ENCODE measurements around the gene OLIG2.

GRCh38 chr21:32993894-32994293 is 31.8 kb upstream of the OLIG2 start:
- TF ChIP-seq CTCF (conservative IDR thresholded peaks at IDR 0.05; ENCODE audit: low read depth, low read length) (no peak), MAFK (IDR thresholded peaks at IDR 0.05; ENCODE audit: low read depth, low read length) (no peak), USF2 (IDR thresholded peaks at IDR 0.05; ENCODE audit: low read depth, low read length) (no peak), POLR2A (IDR thresholded peaks at IDR 0.05; ENCODE audit: low read depth, low read length) (no peak), RFX5 (IDR thresholded peaks at IDR 0.05; ENCODE audit: low read depth, low read length) (no peak), RAD21 (IDR thresholded peaks at IDR 0.05; ENCODE audit: low read length) (no peak)
- TF ChIP-seq, protein P1, sequence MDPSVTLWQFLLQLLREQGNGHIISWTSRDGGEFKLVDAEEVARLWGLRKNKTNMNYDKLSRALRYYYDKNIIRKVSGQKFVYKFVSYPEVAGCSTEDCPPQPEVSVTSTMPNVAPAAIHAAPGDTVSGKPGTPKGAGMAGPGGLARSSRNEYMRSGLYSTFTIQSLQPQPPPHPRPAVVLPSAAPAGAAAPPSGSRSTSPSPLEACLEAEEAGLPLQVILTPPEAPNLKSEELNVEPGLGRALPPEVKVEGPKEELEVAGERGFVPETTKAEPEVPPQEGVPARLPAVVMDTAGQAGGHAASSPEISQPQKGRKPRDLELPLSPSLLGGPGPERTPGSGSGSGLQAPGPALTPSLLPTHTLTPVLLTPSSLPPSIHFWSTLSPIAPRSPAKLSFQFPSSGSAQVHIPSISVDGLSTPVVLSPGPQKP (IDR thresholded peaks at IDR 0.05; ENCODE audit: borderline replicate concordance, low read depth, low read length): no peak
